HepG2 (cell line): Measurements from ENCODE around the gene METTL25. TPM values are rescaled to one million over a fixed set of nuclear protein-coding genes. Genes with fewer than 3 reads are reported as not detected.

Experiments
- JUND ChIP-seq: sonication (generic); formaldehyde crosslinking; IDR thresholded peaks from 2 replicates; pipeline ENCODE4 v1.8.0; 2022; ENCODE audit warnings: mild to moderate bottlenecking, missing genetic modification reagents
- RXRB ChIP-seq: IDR thresholded peaks from 2 replicates; pipeline ENCODE4 v1.6.1; 2016; ENCODE audit warnings: borderline replicate concordance, missing genetic modification reagents, missing compliant biosample characterization
- SETDB1 ChIP-seq: sonication (generic); formaldehyde crosslinking; IDR thresholded peaks from 2 replicates; pipeline ENCODE4 v1.5.1; 2020; ENCODE audit warnings: missing genetic modification reagents, mild to moderate bottlenecking, borderline replicate concordance
- SMARCC2 ChIP-seq: fragments of 450-650 bp; IDR thresholded peaks from 2 replicates; pipeline ENCODE4 v1.6.1; 2017; ENCODE audit warnings: antibody characterized with exemption, mild to moderate bottlenecking
- ZBTB20 ChIP-seq: sonication (generic); formaldehyde crosslinking; IDR thresholded peaks from 2 replicates; pipeline ENCODE4 v1.8.1; 2023; ENCODE audit warnings: missing genetic modification reagents, low read depth, mild to moderate bottlenecking, borderline replicate concordance
- ZFP37 ChIP-seq: sonication (generic); formaldehyde crosslinking; IDR thresholded peaks from 2 replicates; pipeline ENCODE4 v1.4.0; 2020; ENCODE audit warnings: missing genetic modification reagents, borderline replicate concordance
- ZNF232 ChIP-seq: sonication (generic); formaldehyde crosslinking; IDR thresholded peaks from 2 replicates; pipeline ENCODE4 v1.4.0; 2020; ENCODE audit warnings: missing genetic modification reagents, borderline replicate concordance
- ZNF564 ChIP-seq: sonication (generic); formaldehyde crosslinking; IDR thresholded peaks from 2 replicates; pipeline ENCODE4 v1.8.1; 2023; ENCODE audit warnings: mild to moderate bottlenecking, missing genetic modification reagents
- ZNF615 ChIP-seq: sonication (generic); formaldehyde crosslinking; IDR thresholded peaks from 2 replicates; pipeline ENCODE4 v1.5.0; 2020; ENCODE audit warnings: mild to moderate bottlenecking, missing genetic modification reagents, borderline replicate concordance
- ZNF766 ChIP-seq: sonication (generic); formaldehyde crosslinking; IDR thresholded peaks from 2 replicates; pipeline ENCODE4 v1.5.0; 2020; ENCODE audit warnings: missing genetic modification reagents, borderline replicate concordance
- polyA plus RNA-seq, 8 experiments: library from polyadenylated mRNA; depleted of rRNA in 3 of 8; stranded (reverse) in 7 of 8; unstranded in 1 of 8; fragments of >200 nt; fragmentation: Illumina TruSeq in 4 of 8; extraction: Trizol in 4 of 8; gene quantifications; 2 replicates each; pipeline versions ENCODE4 v1.2.1 to v1.2.3, GENCODE V29; 2011 to 2016; ENCODE audit warnings: low read depth in 4 of 8, missing spikeins in 1 of 8, mixed read lengths in 1 of 8; ENCODE audit not compliant: insufficient read depth in 1 of 8
- total RNA-seq, 5 experiments: library from RNA; depleted of rRNA; stranded (reverse); fragments of >200 nt; fragmentation: Illumina TruSeq; extraction: Trizol; gene quantifications; 2 replicates each; pipeline ENCODE4 v1.2.3, GENCODE V29; 2016; ENCODE audit warnings: low read depth in 1 of 5
- TF ChIP-seq, protein P1 (sequence below): sonication (generic); formaldehyde crosslinking; IDR thresholded peaks from 2 replicates; pipeline ENCODE4 v1.5.1; 2020; ENCODE audit warnings: mild to moderate bottlenecking, missing genetic modification reagents, moderate library complexity
- TF ChIP-seq, protein P2 (sequence below), 2 experiments: sonication (generic) in 1 of 2; formaldehyde crosslinking in 1 of 2; IDR thresholded peaks; 2 replicates each; pipeline versions ENCODE4 v1.6.1 to v1.9.0; 2014 to 2022; ENCODE audit warnings: antibody characterized with exemption in 1 of 2, borderline replicate concordance in 1 of 2, inconsistent platforms in 1 of 2, low read depth in 1 of 2, missing genetic modification reagents in 1 of 2
- TF ChIP-seq, protein P3 (sequence below): sonication (generic); formaldehyde crosslinking; IDR thresholded peaks from 2 replicates; pipeline ENCODE4 v1.8.1; 2023; ENCODE audit warnings: mild to moderate bottlenecking, inconsistent platforms, moderate library complexity, missing genetic modification reagents, borderline replicate concordance
- TF ChIP-seq, protein P4 (sequence below): sonication (generic); formaldehyde crosslinking; IDR thresholded peaks from 2 replicates; pipeline ENCODE4 v1.5.0; 2020; ENCODE audit warnings: missing genetic modification reagents

Gene METTL25
- total and polyA plus RNA-seq, 2 of the 13 experiments (the other 11 are each of a cell fraction or from before 2014, with no cell fraction given) = 2.2 to 7.8 TPM

DNA sequence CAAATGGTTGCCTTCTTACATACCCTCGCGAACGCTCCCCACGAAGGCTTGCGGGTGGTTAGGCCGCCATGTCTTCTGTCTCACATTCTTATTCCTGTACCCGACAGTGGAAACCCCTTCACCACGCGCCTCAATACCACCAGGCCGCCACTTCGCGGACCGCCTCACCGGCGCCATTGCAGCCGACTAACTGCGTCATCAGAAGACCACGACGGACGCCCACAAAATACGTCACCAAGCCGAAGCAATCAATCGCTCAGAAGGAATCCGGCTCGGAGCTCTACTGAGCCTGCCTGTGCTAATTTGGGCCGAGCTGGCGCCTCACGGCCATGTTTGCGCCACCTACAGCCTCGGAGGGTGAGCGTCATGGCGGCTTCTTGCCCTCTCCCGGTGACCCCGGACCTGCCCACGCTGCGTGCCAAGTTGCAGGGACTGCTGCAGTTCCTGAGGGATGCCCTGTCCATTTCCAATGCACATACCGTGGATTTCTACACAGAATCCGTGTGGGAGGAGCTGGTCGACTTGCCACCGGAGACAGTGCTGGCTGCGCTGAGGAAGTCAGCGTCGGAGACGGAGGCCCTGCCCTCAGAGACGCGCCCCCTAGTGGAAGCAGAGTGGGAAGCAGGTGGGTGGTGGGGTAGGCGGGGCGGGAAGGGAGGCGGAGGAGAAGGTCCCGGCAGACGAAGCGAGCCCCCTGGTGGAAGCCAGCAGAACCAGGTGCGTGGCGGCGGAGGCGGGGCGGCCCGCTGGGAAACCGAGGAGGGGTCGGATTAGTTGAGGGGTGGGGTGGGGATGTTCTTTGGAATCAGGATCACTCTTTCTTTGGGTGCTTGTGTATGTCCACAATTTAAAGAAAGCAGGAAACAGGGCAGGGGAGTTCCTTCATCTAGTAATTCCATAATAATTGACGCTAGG lies at the start of gene METTL25, which contains the start of gene CCDC59 (continued):
- peak; percentile 68; the same call in 1 of the 2 replicates for TF ChIP-seq ZNF564 (CRISPR knock-in tag)
- TF ChIP-seq, protein P1, sequence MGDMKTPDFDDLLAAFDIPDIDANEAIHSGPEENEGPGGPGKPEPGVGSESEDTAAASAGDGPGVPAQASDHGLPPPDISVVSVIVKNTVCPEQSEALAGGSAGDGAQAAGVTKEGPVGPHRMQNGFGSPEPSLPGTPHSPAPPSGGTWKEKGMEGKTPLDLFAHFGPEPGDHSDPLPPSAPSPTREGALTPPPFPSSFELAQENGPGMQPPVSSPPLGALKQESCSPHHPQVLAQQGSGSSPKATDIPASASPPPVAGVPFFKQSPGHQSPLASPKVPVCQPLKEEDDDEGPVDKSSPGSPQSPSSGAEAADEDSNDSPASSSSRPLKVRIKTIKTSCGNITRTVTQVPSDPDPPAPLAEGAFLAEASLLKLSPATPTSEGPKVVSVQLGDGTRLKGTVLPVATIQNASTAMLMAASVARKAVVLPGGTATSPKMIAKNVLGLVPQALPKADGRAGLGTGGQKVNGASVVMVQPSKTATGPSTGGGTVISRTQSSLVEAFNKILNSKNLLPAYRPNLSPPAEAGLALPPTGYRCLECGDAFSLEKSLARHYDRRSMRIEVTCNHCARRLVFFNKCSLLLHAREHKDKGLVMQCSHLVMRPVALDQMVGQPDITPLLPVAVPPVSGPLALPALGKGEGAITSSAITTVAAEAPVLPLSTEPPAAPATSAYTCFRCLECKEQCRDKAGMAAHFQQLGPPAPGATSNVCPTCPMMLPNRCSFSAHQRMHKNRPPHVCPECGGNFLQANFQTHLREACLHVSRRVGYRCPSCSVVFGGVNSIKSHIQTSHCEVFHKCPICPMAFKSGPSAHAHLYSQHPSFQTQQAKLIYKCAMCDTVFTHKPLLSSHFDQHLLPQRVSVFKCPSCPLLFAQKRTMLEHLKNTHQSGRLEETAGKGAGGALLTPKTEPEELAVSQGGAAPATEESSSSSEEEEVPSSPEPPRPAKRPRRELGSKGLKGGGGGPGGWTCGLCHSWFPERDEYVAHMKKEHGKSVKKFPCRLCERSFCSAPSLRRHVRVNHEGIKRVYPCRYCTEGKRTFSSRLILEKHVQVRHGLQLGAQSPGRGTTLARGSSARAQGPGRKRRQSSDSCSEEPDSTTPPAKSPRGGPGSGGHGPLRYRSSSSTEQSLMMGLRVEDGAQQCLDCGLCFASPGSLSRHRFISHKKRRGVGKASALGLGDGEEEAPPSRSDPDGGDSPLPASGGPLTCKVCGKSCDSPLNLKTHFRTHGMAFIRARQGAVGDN (CRISPR knock-in tag) = peak; percentile 88
- TF ChIP-seq JUND (CRISPR knock-in tag) = peak; percentile 51; the same call in 1 of the 2 replicates
- TF ChIP-seq ZNF232 (CRISPR knock-in tag) = peak; percentile 86; the same call in 1 of the 2 replicates
- peak; percentile 69; the same call in 1 of the 2 replicates for TF ChIP-seq ZFP37 (CRISPR knock-in tag)
- peak; percentile 90; the same call in 1 of the 2 replicates for TF ChIP-seq ZBTB20 (CRISPR knock-in tag)
- TF ChIP-seq SETDB1 (CRISPR knock-in tag) = no peak
- TF ChIP-seq, protein P2, sequence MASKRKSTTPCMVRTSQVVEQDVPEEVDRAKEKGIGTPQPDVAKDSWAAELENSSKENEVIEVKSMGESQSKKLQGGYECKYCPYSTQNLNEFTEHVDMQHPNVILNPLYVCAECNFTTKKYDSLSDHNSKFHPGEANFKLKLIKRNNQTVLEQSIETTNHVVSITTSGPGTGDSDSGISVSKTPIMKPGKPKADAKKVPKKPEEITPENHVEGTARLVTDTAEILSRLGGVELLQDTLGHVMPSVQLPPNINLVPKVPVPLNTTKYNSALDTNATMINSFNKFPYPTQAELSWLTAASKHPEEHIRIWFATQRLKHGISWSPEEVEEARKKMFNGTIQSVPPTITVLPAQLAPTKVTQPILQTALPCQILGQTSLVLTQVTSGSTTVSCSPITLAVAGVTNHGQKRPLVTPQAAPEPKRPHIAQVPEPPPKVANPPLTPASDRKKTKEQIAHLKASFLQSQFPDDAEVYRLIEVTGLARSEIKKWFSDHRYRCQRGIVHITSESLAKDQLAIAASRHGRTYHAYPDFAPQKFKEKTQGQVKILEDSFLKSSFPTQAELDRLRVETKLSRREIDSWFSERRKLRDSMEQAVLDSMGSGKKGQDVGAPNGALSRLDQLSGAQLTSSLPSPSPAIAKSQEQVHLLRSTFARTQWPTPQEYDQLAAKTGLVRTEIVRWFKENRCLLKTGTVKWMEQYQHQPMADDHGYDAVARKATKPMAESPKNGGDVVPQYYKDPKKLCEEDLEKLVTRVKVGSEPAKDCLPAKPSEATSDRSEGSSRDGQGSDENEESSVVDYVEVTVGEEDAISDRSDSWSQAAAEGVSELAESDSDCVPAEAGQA (IDR thresholded peaks at IDR 0.05; ENCODE audit: low read depth) = peak; percentile 98
- TF ChIP-seq, protein P2 (CRISPR knock-in tag; IDR thresholded peaks at IDR 0.05; ENCODE audit: borderline replicate concordance) = 0 out of 2 replicates have a peak, but pooled peaks have one; percentile 68
- TF ChIP-seq ZNF615 (CRISPR knock-in tag) = no peak; the same call in 1 of the 2 replicates
- TF ChIP-seq ZNF766 = peak; percentile 94
- TF ChIP-seq RXRB (CRISPR knock-in tag) = peak; percentile 80
- TF ChIP-seq, protein P3, sequence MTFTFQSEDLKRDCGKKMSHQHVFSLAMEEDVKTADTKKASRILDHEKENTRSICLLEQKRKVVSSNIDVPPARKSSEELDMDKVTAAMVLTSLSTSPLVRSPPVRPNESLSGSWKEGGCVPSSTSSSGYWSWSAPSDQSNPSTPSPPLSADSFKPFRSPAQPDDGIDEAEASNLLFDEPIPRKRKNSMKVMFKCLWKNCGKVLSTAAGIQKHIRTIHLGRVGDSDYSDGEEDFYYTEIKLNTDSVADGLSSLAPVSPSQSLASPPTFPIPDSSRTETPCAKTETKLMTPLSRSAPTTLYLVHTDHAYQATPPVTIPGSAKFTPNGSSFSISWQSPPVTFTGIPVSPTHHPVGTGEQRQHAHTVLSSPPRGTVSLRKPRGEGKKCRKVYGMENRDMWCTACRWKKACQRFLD (CRISPR knock-in tag) = peak; percentile 93; the same call in 1 of the 2 replicates
- TF ChIP-seq SMARCC2 = 0 out of 2 replicates have a peak, but pooled peaks have one; percentile 22
- TF ChIP-seq, protein P4, sequence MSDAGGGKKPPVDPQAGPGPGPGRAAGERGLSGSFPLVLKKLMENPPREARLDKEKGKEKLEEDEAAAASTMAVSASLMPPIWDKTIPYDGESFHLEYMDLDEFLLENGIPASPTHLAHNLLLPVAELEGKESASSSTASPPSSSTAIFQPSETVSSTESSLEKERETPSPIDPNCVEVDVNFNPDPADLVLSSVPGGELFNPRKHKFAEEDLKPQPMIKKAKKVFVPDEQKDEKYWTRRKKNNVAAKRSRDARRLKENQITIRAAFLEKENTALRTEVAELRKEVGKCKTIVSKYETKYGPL (CRISPR knock-in tag) = peak; percentile 70; the same call in 1 of the 2 replicates
